ENCODE results near the gene CDH4.

GRCh38 chr20:61317966-61318530, 66.0 kb downstream of the CDH4 start:
- TF ChIP-seq CTCF (IDR thresholded peaks at IDR 0.05) (no peak), POLR2AphosphoS5 (IDR thresholded peaks at IDR 0.05) (no peak), POLR2A (IDR thresholded peaks at IDR 0.05) (no peak)

Data from prostate gland (tissue), 2 donors.